Raji (cell line): ENCODE measurements around the gene NWD2.

Experiments used
- POLR2A ChIP-seq: IDR thresholded peaks from 2 replicates; pipeline ENCODE4 v1.6.1; 2011; ENCODE audit warnings: low read depth, low read length, control low read depth; ENCODE audit not compliant: insufficient read depth

The NWD2 gene

GRCh38 chr4:37245391-37245954 lies 930 bp downstream of the NWD2 start:
- TF ChIP-seq POLR2A, result no peak

- TF ChIP-seq POLR2A, result no peak
Observed at GRCh38 chr4:37246891-37247290, 2.3 kb downstream of the NWD2 start.

GRCh38 chr4:37258221-37258620 lies 13.7 kb downstream of the NWD2 start:
- no peak for TF ChIP-seq POLR2A

- no peak for TF ChIP-seq POLR2A
Observed at GRCh38 chr4:37268319-37268718, 23.8 kb downstream of the NWD2 start.

GRCh38 chr4:37279121-37279520 lies 34.6 kb downstream of the NWD2 start:
- no peak for TF ChIP-seq POLR2A

- TF ChIP-seq POLR2A, result no peak
Observed at GRCh38 chr4:37279894-37280592, 35.5 kb downstream of the NWD2 start.

- TF ChIP-seq POLR2A, result no peak
Observed at GRCh38 chr4:37299468-37299867, 54.9 kb downstream of the NWD2 start.

- no peak for TF ChIP-seq POLR2A
Observed at GRCh38 chr4:37304612-37305011, 60.1 kb downstream of the NWD2 start.

- TF ChIP-seq POLR2A, result no peak
Observed at GRCh38 chr4:37305984-37306383, 61.4 kb downstream of the NWD2 start.

GRCh38 chr4:37317104-37317643 lies 72.6 kb downstream of the NWD2 start:
- TF ChIP-seq POLR2A, result no peak

GRCh38 chr4:37320513-37321235 lies 76.1 kb downstream of the NWD2 start:
- TF ChIP-seq POLR2A, result no peak

GRCh38 chr4:37322122-37322521 lies 77.6 kb downstream of the NWD2 start:
- TF ChIP-seq POLR2A, result no peak

GRCh38 chr4:37324546-37324945 lies 80.0 kb downstream of the NWD2 start:
- TF ChIP-seq POLR2A, result no peak

- TF ChIP-seq POLR2A, result no peak
Observed at GRCh38 chr4:37326852-37327251, 82.3 kb downstream of the NWD2 start.

GRCh38 chr4:37338972-37339371 lies 94.4 kb downstream of the NWD2 start:
- no peak for TF ChIP-seq POLR2A

GRCh38 chr4:37358748-37359147 lies 114.2 kb downstream of the NWD2 start:
- TF ChIP-seq POLR2A, result no peak
